Neutrophil (primary cell): ENCODE measurements around the gene CHD2.

Experiments used
- H3K27ac ChIP-seq: fragments of 200-600 bp; sonication (generic); 2 replicates; pipeline ENCODE4 v1.5.1; 2016; ENCODE audit warnings: mild to moderate bottlenecking, moderate library complexity
- H3K27me3 ChIP-seq: fragments of 200-600 bp; sonication (generic); 2 replicates; pipeline ENCODE4 v1.6.0; 2016; ENCODE audit warnings: mild to moderate bottlenecking
- H3K36me3 ChIP-seq: fragments of 200-600 bp; sonication (generic); 2 replicates; pipeline ENCODE4 v1.5.1; 2017
- H3K4me1 ChIP-seq, 2 experiments: fragments of 200-600 bp in 1 of 2; sonication (generic) in 1 of 2; 1 replicate in 1 of 2; 2 replicates in 1 of 2; pipeline versions ENCODE4 v1.5.1 to v1.6.1; 2013 to 2016; ENCODE audit warnings: low read depth in 1 of 2, low read length in 1 of 2, mild to moderate bottlenecking in 1 of 2, moderate library complexity in 1 of 2; ENCODE audit not compliant: control insufficient read depth in 1 of 2, insufficient read depth in 1 of 2
- H3K4me3 ChIP-seq, 2 experiments: fragments of 200-600 bp in 1 of 2; sonication (generic) in 1 of 2; 1 replicate in 1 of 2; 2 replicates in 1 of 2; pipeline ENCODE4 v1.5.1; 2013 to 2016; ENCODE audit warnings: low read depth in 1 of 2, low read length in 1 of 2, mild to moderate bottlenecking in 1 of 2, moderate library complexity in 1 of 2
- H3K9me3 ChIP-seq: fragments of 200-600 bp; sonication (generic); 2 replicates; pipeline ENCODE4 v1.5.1; 2016
- TF ChIP-seq, protein P1 (sequence below): fragments of 200-600 bp; sonication (generic); IDR thresholded peaks from 2 replicates; pipeline ENCODE4 v1.5.1; 2016; ENCODE audit warnings: antibody characterized with exemption

The CHD2 gene

DNA sequence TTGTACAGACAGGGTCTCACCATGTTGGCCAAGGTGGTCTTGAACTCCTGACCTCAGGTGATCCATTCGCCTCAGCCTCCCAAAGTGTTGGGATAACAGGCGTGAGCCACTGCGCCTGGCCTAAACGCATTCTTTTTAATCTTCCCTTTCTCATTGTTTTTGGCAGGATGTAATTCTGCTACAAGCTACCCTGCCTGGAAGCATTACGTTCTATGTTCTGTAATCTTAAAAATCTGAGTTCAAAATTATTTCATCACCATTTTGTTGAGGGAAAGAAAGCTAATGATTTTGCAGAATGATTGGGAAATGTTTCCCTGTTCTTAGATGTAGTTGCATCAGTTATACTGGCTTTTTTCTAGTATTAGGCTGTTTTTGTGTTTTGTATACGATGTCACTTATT, 117.4 kb downstream of the CHD2 start:
- Histone ChIP-seq H3K27ac (peak overlapping the region; percentile 43), H3K36me3 (peaks cover 98% of the 10 kb centered on the region)
- TF ChIP-seq, protein P1, sequence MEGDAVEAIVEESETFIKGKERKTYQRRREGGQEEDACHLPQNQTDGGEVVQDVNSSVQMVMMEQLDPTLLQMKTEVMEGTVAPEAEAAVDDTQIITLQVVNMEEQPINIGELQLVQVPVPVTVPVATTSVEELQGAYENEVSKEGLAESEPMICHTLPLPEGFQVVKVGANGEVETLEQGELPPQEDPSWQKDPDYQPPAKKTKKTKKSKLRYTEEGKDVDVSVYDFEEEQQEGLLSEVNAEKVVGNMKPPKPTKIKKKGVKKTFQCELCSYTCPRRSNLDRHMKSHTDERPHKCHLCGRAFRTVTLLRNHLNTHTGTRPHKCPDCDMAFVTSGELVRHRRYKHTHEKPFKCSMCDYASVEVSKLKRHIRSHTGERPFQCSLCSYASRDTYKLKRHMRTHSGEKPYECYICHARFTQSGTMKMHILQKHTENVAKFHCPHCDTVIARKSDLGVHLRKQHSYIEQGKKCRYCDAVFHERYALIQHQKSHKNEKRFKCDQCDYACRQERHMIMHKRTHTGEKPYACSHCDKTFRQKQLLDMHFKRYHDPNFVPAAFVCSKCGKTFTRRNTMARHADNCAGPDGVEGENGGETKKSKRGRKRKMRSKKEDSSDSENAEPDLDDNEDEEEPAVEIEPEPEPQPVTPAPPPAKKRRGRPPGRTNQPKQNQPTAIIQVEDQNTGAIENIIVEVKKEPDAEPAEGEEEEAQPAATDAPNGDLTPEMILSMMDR, result no peak

GRCh38 chr15:93018574-93018973, 118.5 kb downstream of the CHD2 start:
- TF ChIP-seq, protein P1, result no peak
- H3K4me3 ChIP-seq, result no peak overlapping the region
- H3K9me3 ChIP-seq, result no peaks in the 10 kb centered on the region
- no peaks in the 10 kb centered on the region for H3K4me1 ChIP-seq
- H3K27ac ChIP-seq, result no peak overlapping the region
- no peaks in the 10 kb centered on the region for H3K27me3 ChIP-seq
- peaks cover 96% of the 10 kb centered on the region for H3K36me3 ChIP-seq

More for the DNA sequence above, 117.4 kb downstream of the CHD2 start:
- Histone ChIP-seq H3K9me3 (no peaks in the 10 kb centered on the region), H3K27me3 (no peaks in the 10 kb centered on the region), H3K4me1 (no peaks in the 10 kb centered on the region), H3K4me3 (no peak overlapping the region)

- Histone ChIP-seq H3K27me3 (no peaks in the 10 kb centered on the region), H3K36me3 (peaks cover 94% of the 10 kb centered on the region), H3K9me3 (no peaks in the 10 kb centered on the region), H3K4me3 (no peak overlapping the region), H3K4me1 (no peaks in the 10 kb centered on the region), H3K27ac (no peak overlapping the region)
- TF ChIP-seq, protein P1, result no peak
Measured at GRCh38 chr15:93019090-93019489, 119.0 kb downstream of the CHD2 start.

GRCh38 chr15:93019971-93020370, 119.8 kb downstream of the CHD2 start:
- Histone ChIP-seq H3K4me1 (peaks cover 6 to 7% of the 10 kb centered on the region in 2 experiments), H3K4me3 (no peak overlapping the region), H3K36me3 (peaks cover 94% of the 10 kb centered on the region), H3K9me3 (no peaks in the 10 kb centered on the region), H3K27me3 (no peaks in the 10 kb centered on the region), H3K27ac (no peak overlapping the region)
- TF ChIP-seq, protein P1, result no peak

GRCh38 chr15:93020976-93021772, 121.0 kb downstream of the CHD2 start:
- Histone ChIP-seq H3K27ac (peak overlapping the region; percentile 28), H3K4me3 (no peak overlapping the region), H3K9me3 (no peaks in the 10 kb centered on the region), H3K36me3 (peaks cover 91% of the 10 kb centered on the region), H3K4me1 (peaks cover 18 to 19% of the 10 kb centered on the region in 2 experiments), H3K27me3 (no peaks in the 10 kb centered on the region)
- TF ChIP-seq, protein P1, result no peak
